Peyer's patch (tissue), 4 donors: ENCODE results near the gene GPR146. TPM values are rescaled to one million over a fixed set of nuclear protein-coding genes. Genes with fewer than 3 reads are reported as not detected.

ENCODE experiments used
- DNase-seq, 3 donors: peaks; one replicate each; pipeline ENCODE4 v3.0.0-alpha.2; 2017 to 2019
- H3K27ac ChIP-seq, 4 donors: fragments of 200-600 bp; sonication (generic); one replicate each; pipeline ENCODE4 v1.5.1; 2016 to 2019
- H3K27me3 ChIP-seq, 2 donors: fragments of 200-600 bp; sonication (generic); one replicate each; pipeline ENCODE4 v1.5.1; 2019
- H3K36me3 ChIP-seq, 3 donors: fragments of 200-600 bp; sonication (generic); one replicate each; pipeline ENCODE4 v1.5.1; 2016 to 2019
- H3K4me1 ChIP-seq, 4 donors: fragments of 200-600 bp; sonication (generic); one replicate each; pipeline ENCODE4 v1.5.1; 2016 to 2019
- H3K4me3 ChIP-seq, 4 donors: fragments of 200-600 bp; sonication (generic); 1 replicate in 3 of 4; 2 replicates in 1 of 4; pipeline ENCODE4 v1.5.1; 2016 to 2019; ENCODE audit warnings: mild to moderate bottlenecking in 1 of 4
- H3K9me3 ChIP-seq, 4 donors: fragments of 200-600 bp; sonication (generic); one replicate each; pipeline ENCODE4 v1.5.1; 2016 to 2019; ENCODE audit warnings: mild to moderate bottlenecking in 1 of 4
- POLR2A ChIP-seq, 2 donors: fragments of 450-650 bp; IDR thresholded peaks; one replicate each; pipeline ENCODE4 v1.5.1; 2017; ENCODE audit warnings: antibody characterized with exemption in 2 of 2, mild to moderate bottlenecking in 2 of 2, moderate library complexity in 2 of 2
- total RNA-seq, 4 donors: library from RNA; depleted of rRNA; stranded (reverse); fragments of >200 nt; gene quantifications; one replicate each; pipeline ENCODE4 v1.1.0, GENCODE V29; 2016
- TF ChIP-seq, protein P1 (sequence below), 6 experiments: fragments of 450-650 bp in 4 of 6; fragments of 200-600 bp in 2 of 6; sonication (generic) in 1 of 6; IDR thresholded peaks; one replicate each; pipeline ENCODE4 v1.5.1; 2017 to 2019; ENCODE audit warnings: antibody characterized with exemption in 6 of 6, mild to moderate bottlenecking in 3 of 6, moderate library complexity in 1 of 6

The GPR146 gene
- total RNA-seq, 4 donors from 2014 or later: 1.4 to 13.2 (median 4.4) TPM

DNA sequence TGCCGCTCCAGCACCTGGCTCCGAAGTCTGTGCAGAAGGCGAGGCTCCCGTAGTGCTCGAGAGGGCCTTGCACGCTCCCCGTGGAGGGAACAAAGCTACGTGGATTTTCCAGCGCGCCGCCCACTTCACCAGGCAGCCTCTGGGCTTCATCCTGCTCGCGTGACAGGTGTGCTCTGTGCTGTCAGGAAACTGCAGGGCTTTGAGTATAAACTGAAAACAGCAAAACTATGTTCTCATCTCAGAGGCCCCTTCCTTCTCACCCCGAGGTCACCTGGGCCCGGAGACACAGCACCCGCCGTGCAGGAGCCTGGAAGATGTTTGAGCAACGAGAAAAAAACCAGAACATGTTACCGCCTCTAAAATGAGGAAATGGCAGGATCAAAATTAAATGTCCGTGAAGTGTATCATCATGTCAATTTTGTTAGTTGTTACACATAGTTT lies 17.6 kb upstream of the GPR146 start:
- no peak overlapping the region for H3K27ac ChIP-seq
- TF ChIP-seq, protein P1, sequence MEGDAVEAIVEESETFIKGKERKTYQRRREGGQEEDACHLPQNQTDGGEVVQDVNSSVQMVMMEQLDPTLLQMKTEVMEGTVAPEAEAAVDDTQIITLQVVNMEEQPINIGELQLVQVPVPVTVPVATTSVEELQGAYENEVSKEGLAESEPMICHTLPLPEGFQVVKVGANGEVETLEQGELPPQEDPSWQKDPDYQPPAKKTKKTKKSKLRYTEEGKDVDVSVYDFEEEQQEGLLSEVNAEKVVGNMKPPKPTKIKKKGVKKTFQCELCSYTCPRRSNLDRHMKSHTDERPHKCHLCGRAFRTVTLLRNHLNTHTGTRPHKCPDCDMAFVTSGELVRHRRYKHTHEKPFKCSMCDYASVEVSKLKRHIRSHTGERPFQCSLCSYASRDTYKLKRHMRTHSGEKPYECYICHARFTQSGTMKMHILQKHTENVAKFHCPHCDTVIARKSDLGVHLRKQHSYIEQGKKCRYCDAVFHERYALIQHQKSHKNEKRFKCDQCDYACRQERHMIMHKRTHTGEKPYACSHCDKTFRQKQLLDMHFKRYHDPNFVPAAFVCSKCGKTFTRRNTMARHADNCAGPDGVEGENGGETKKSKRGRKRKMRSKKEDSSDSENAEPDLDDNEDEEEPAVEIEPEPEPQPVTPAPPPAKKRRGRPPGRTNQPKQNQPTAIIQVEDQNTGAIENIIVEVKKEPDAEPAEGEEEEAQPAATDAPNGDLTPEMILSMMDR (IDR thresholded peaks at IDR 0.05): no peak
- TF ChIP-seq POLR2A (IDR thresholded peaks at IDR 0.05): no peak
- H3K36me3 ChIP-seq: no peaks in the 10 kb centered on the region
- peaks cover 3 to 34% (median 16%) of the 10 kb centered on the region in 4 donors for H3K4me1 ChIP-seq
- H3K27me3 ChIP-seq: no peaks in the 10 kb centered on the region
- DNase-seq: no peak
- peak overlapping the region in 1 of 4 donors; percentile 93 for H3K4me3 ChIP-seq
- no peaks in the 10 kb centered on the region for H3K9me3 ChIP-seq

DNA sequence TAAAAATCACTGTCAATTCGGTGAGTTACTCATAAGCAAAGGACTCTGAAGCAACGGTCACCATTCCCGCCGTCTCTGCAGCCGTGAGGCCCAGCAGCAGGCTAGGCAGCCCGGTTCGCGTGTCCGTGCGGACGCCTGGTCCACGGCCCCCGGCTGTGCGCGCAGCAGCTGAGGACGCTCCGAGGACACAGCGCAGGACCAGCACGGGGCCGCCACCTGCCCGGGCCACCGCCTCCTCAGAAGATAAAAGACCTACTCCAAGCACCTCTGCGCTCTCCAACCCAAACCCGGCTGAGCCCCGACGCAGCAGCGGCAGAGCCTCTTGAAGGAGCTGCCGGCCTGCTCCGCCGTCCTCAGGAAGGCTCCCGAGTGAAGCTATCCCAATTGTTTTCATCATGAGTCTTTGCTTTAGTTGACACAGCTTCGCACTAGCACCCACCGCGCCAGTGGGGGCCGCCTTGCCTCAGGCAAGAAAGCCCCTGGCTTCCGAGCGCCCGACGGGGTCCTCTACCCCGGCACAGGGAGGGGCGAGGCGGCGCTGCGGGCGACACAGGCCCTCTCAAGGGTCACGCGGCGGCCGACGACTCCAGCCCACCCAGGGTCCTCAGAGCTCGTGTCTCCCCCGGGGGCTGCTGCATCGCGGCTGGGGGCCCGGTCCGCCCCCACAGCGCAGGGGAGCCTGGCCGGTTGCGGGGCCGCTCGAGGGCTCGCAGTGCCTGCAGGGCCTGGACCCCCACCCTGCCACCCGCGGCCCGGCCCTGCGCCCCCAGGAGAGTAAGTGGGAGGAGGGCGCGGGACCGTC lies 16.9 kb upstream of the GPR146 start:
- peak overlapping the region; percentile 86 to 96 (median 90) for H3K27ac ChIP-seq
- peaks cover 3 to 34% (median 16%) of the 10 kb centered on the region in 4 donors for H3K4me1 ChIP-seq
- TF ChIP-seq, protein P1 (IDR thresholded peaks at IDR 0.05): no peak
- no peak for TF ChIP-seq POLR2A (IDR thresholded peaks at IDR 0.05)
- peak in 1 of 3 donors; percentile 26 for DNase-seq
- no peaks in the 10 kb centered on the region for H3K9me3 ChIP-seq
- no peaks in the 10 kb centered on the region for H3K27me3 ChIP-seq
- H3K36me3 ChIP-seq: no peaks in the 10 kb centered on the region
- peak overlapping the region; percentile 72 to 93 (median 80) for H3K4me3 ChIP-seq

DNA sequence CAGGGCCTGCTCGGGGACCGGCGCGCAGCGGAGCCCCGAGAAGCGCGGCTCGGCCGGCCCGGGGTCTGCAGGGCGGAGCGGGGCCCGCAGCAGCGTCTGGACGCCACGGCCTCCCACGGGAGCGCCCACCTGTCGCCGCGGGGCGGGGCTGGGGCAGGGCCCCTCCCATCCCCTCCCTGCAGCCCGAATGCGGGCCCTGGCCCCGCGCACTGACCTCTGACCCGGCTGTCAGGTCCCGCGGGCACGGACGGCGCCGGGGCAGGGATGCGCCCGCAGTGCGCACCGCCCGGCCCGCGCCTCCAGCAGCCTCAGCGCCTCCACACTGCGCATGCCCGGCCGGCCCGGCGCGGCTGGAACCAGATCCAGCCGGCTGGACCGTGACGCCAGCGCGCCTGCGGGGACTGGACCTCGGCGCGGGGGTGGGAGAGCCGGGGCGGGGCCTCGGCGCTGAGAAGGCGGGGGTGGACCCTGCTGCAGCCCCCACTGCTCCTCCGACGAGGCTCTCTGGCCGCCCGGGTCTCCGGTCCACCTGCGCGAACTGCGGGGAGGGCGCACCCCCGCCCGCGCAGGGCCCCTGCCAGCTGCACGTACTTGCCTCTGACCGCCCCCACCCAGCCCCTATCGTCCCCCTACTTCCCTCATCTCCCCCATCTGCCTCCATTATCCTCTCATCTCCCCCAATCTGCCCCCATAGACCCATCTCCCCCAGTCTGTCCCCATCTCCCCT lies 16.1 kb upstream of the GPR146 start:
- peak; percentile 87 to 94 (median 92) for DNase-seq
- no peaks in the 10 kb centered on the region for H3K36me3 ChIP-seq
- TF ChIP-seq POLR2A (IDR thresholded peaks at IDR 0.05): peak; percentile 24 to 61
- TF ChIP-seq, protein P1 (IDR thresholded peaks at IDR 0.05): no peak
- H3K4me1 ChIP-seq: peaks cover 3 to 34% (median 13%) of the 10 kb centered on the region in 4 donors
- peak overlapping the region; percentile 72 to 93 (median 80) for H3K4me3 ChIP-seq
- H3K9me3 ChIP-seq: no peaks in the 10 kb centered on the region
- H3K27ac ChIP-seq: peak overlapping the region; percentile 86 to 96 (median 90)
- no peaks in the 10 kb centered on the region for H3K27me3 ChIP-seq

DNA sequence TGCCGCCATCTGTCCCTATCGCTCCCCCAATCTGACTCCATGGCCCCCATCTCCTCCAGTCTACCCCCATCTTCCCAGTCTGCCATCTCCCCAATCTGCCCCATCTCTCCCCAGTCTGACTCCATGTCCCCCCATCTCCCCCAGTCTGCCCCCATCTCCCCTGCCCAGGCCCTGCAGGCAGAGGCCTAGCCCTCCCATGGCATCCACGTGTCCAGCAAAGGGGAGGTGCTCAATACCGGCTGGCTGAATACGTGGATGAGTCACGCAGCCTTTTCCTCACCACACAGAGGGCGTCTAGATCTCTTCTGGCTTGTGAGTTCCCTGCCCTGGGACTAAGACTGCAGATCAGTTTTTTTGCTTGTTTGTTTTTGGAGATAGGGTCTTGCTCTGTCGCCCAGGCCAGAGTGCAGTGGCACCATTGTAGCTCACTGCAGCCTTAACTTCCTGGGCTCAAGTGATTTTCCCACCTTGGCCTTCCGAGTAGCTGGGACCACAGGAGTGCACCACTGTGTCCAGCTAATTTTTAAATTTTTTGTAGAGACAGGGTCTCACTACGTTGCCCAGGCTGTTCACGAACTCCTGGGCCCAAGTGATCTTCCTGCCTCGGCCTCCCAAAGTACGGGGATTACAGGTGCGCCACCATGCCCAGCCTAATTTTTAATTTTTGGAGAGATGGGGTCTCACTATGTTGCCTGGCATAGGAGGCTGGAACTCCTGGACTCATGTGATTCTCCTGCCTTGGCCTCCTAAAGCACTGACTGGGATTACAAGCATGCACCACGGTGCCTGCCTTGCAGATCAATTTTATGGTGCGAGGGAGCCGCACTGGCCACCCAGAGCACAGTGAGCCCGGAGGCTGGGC lies 15.3 kb upstream of the GPR146 start:
- no peaks in the 10 kb centered on the region for H3K9me3 ChIP-seq
- H3K27ac ChIP-seq: peak overlapping the region; percentile 86 to 96 (median 90)
- no peaks in the 10 kb centered on the region for H3K36me3 ChIP-seq
- no peaks in the 10 kb centered on the region for H3K27me3 ChIP-seq
- DNase-seq: peak; percentile 56 to 91 (median 82)
- peak overlapping the region; percentile 72 to 93 (median 80) for H3K4me3 ChIP-seq
- peaks cover 3 to 26% (median 13%) of the 10 kb centered on the region in 4 donors for H3K4me1 ChIP-seq
- TF ChIP-seq, protein P1 (IDR thresholded peaks at IDR 0.05): no peak
- no peak for TF ChIP-seq POLR2A (IDR thresholded peaks at IDR 0.05)
